Stomach smooth muscle (tissue), 2 donors: ENCODE measurements around the gene COL15A1.

Experiments
- H3K27ac ChIP-seq: one replicate; pipeline ENCODE4 v1.7.0; 2013; ENCODE audit warnings: mild to moderate bottlenecking, low read length, inconsistent platforms
- H3K27me3 ChIP-seq, 2 donors: one replicate each; pipeline ENCODE4 v1.7.0; 2013; ENCODE audit warnings: low read length in 2 of 2; ENCODE audit not compliant: insufficient read depth in 2 of 2, control insufficient read depth in 1 of 2
- H3K36me3 ChIP-seq, 2 donors: one replicate each; pipeline ENCODE4 v1.7.0; 2013; ENCODE audit warnings: low read length in 2 of 2; ENCODE audit not compliant: control insufficient read depth in 2 of 2, insufficient read depth in 2 of 2
- H3K4me1 ChIP-seq: one replicate; pipeline ENCODE4 v1.7.0; 2013; ENCODE audit warnings: low read length; ENCODE audit not compliant: control insufficient read depth, insufficient read depth
- H3K4me3 ChIP-seq, 2 donors: one replicate each; pipeline ENCODE4 v1.7.0; 2013; ENCODE audit warnings: low read length in 2 of 2
- H3K9ac ChIP-seq, 2 donors: one replicate each; pipeline ENCODE4 v1.7.0; 2013; ENCODE audit warnings: low read length in 2 of 2, mild to moderate bottlenecking in 1 of 2
- H3K9me3 ChIP-seq, 2 donors: one replicate each; pipeline ENCODE4 v1.7.0; 2013; ENCODE audit warnings: low read length in 2 of 2; ENCODE audit not compliant: control insufficient read depth in 2 of 2
- donor health status: healthy.
- donor health status: Pancreatic carcinoma.

COL15A1 gene

GRCh38 chr9:99101271-99101670 is 157.6 kb downstream of the COL15A1 start:
- no peak overlapping the region for H3K27ac ChIP-seq
- no peak overlapping the region for H3K9ac ChIP-seq
- H3K36me3 ChIP-seq, result no peaks in the 10 kb centered on the region
- H3K9me3 ChIP-seq, result no peaks in the 10 kb centered on the region
- H3K4me3 ChIP-seq, result no peak overlapping the region
- H3K27me3 ChIP-seq, result no peaks in the 10 kb centered on the region
- peaks cover 6% of the 10 kb centered on the region for H3K4me1 ChIP-seq

GRCh38 chr9:99101812-99102211 is 158.1 kb downstream of the COL15A1 start:
- Histone ChIP-seq H3K36me3 (no peaks in the 10 kb centered on the region), H3K4me1 (peaks cover 10% of the 10 kb centered on the region), H3K9ac (no peak overlapping the region), H3K27me3 (no peaks in the 10 kb centered on the region), H3K27ac (peak overlapping the region; percentile 19), H3K9me3 (no peaks in the 10 kb centered on the region), H3K4me3 (no peak overlapping the region)

- Histone ChIP-seq H3K27ac (peak overlapping the region; percentile 92), H3K36me3 (no peaks in the 10 kb centered on the region), H3K4me1 (peaks cover 15% of the 10 kb centered on the region), H3K4me3 (peak overlapping the region; percentile 65 to 81), H3K27me3 (no peaks in the 10 kb centered on the region), H3K9me3 (no peaks in the 10 kb centered on the region), H3K9ac (peak overlapping the region; percentile 78 to 90)
Observed at GRCh38 chr9:99103054-99103895, 159.6 kb downstream of the COL15A1 start.

GRCh38 chr9:99103901-99104458 is 160.3 kb downstream of the COL15A1 start:
- H3K27ac ChIP-seq, result peak overlapping the region; percentile 92
- no peaks in the 10 kb centered on the region for H3K36me3 ChIP-seq
- H3K4me3 ChIP-seq, result peak overlapping the region; percentile 65 to 81
- H3K27me3 ChIP-seq, result no peaks in the 10 kb centered on the region
- peaks cover 15% of the 10 kb centered on the region for H3K4me1 ChIP-seq
- H3K9me3 ChIP-seq, result no peaks in the 10 kb centered on the region
- H3K9ac ChIP-seq, result peak overlapping the region; percentile 78 to 90

- Histone ChIP-seq H3K4me3 (peak within 1 kb of the TSS; percentile 80 to 82), H3K4me1 (peaks cover 15% of the 10 kb centered on the region), H3K27ac (peak within 1 kb of the TSS; percentile 92), H3K36me3 (no peaks in the 10 kb centered on the region), H3K9me3 (no peaks in the 10 kb centered on the region), H3K27me3 (no peaks in the 10 kb centered on the region), H3K9ac (peak within 1 kb of the TSS; percentile 78 to 90)
Observed at GRCh38 chr9:99104459-99105151, 160.9 kb downstream of the COL15A1 start, which contains the start of gene TGFBR1. TSS of gene TGFBR1 (plus strand) at chr9:99105113. CDS start at chr9:99105206, 93 bp downstream.

- peak overlapping the region; percentile 76 to 81 for H3K9ac ChIP-seq
- H3K27me3 ChIP-seq, result no peaks in the 10 kb centered on the region
- peak overlapping the region; percentile 80 to 82 for H3K4me3 ChIP-seq
- peak overlapping the region; percentile 92 for H3K27ac ChIP-seq
- no peaks in the 10 kb centered on the region for H3K9me3 ChIP-seq
- H3K36me3 ChIP-seq, result no peaks in the 10 kb centered on the region
- peaks cover 15% of the 10 kb centered on the region for H3K4me1 ChIP-seq
Observed at GRCh38 chr9:99105152-99106043, 161.7 kb downstream of the COL15A1 start.

- H3K27me3 ChIP-seq, result no peaks in the 10 kb centered on the region
- H3K9me3 ChIP-seq, result no peaks in the 10 kb centered on the region
- no peaks in the 10 kb centered on the region for H3K36me3 ChIP-seq
- H3K9ac ChIP-seq, result peak overlapping the region; percentile 76 to 81
- H3K4me3 ChIP-seq, result peak overlapping the region; percentile 80 to 82
- H3K27ac ChIP-seq, result peak overlapping the region; percentile 63
- peaks cover 15% of the 10 kb centered on the region for H3K4me1 ChIP-seq
Observed at GRCh38 chr9:99106044-99106375, 162.3 kb downstream of the COL15A1 start.

- H3K27ac ChIP-seq, result no peak overlapping the region
- no peak overlapping the region for H3K9ac ChIP-seq
- H3K36me3 ChIP-seq, result no peaks in the 10 kb centered on the region
- H3K4me1 ChIP-seq, result peaks cover 15% of the 10 kb centered on the region
- H3K9me3 ChIP-seq, result no peaks in the 10 kb centered on the region
- H3K27me3 ChIP-seq, result no peaks in the 10 kb centered on the region
- peak overlapping the region; percentile 2 to 82 for H3K4me3 ChIP-seq
Observed at GRCh38 chr9:99107421-99107820, 163.7 kb downstream of the COL15A1 start.

- H3K4me1 ChIP-seq, result peaks cover 20% of the 10 kb centered on the region
Observed at GRCh38 chr9:99108131-99108530, 164.4 kb downstream of the COL15A1 start.

GRCh38 chr9:99109522-99109921 is 165.8 kb downstream of the COL15A1 start:
- Histone ChIP-seq H3K4me1 (peaks cover 14% of the 10 kb centered on the region), H3K9me3 (no peaks in the 10 kb centered on the region), H3K9ac (no peak overlapping the region), H3K27ac (no peak overlapping the region), H3K27me3 (no peaks in the 10 kb centered on the region), H3K4me3 (no peak overlapping the region), H3K36me3 (no peaks in the 10 kb centered on the region)

More at GRCh38 chr9:99108131-99108530, 164.4 kb downstream of the COL15A1 start:
- H3K9ac ChIP-seq, result no peak overlapping the region
- H3K36me3 ChIP-seq, result no peaks in the 10 kb centered on the region
- H3K27me3 ChIP-seq, result no peaks in the 10 kb centered on the region
- no peak overlapping the region for H3K27ac ChIP-seq
- H3K4me3 ChIP-seq, result peak overlapping the region in 1 of 2 donors; percentile 82
- H3K9me3 ChIP-seq, result no peaks in the 10 kb centered on the region
